ENCODE data around the gene EFNA5. TPM values are rescaled to one million over a fixed set of nuclear protein-coding genes. Genes with fewer than 3 reads are reported as not detected.
A peak's percentile ranks its signal among the peaks of the same experiment; 100 is the strongest.

EFNA5 gene
- total and polyA plus RNA-seq, 10 of the 15 experiments (the other 5 are each of a cell fraction or from before 2014, with no cell fraction given), result 0.19 to 12.6 (median 3.9) TPM

DNA sequence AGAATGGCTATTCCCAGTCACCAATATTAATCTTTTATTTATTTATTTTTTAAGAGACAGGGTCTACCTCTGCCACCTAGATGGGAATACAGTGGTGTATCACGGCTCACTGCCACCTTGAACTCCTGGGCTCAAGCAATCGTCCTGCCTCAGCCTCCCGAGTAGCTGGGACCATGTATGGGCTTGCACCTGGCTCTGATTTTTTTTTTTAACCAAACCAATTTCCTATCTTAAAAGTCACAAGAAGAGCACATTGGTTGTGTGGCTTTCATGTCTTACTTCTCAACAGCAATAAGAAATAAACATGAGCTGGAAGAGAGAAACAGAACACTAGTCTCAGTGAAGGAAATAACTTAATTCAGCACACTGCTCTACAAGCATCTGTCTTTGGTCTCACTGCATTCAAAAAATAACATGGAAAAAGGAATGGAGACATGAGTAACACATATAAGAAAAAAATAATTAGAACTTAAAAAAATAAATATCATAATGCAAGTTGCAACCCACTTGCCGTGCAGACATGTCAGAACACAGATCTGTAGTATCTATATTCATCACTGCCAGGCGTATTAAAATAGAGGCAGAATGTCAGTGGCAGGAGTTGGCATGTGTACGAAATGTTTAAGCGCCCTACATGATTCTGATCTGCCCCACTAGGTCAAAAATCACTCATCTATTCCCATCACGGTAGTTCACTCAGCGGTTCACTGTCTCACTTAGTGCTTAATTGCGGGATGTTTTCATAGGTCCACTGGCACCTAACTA lies 66.4 kb downstream of the EFNA5 start:
- Histone ChIP-seq H3K27me3 (replicated peaks in 1 of 2; ENCODE audit: control insufficient read depth in 2 of 2, insufficient read depth in 2 of 2, low read length in 1 of 2) (no peaks in the 10 kb centered on the region), H3K4me3 (no peak overlapping the region), H3K4me2 (ENCODE audit: control insufficient read depth, insufficient read depth) (peak overlapping the region; percentile 50), H3K9me3 (replicated peaks; ENCODE audit: control insufficient read depth, insufficient read depth, low read length) (no peaks in the 10 kb centered on the region; the same call in 2 of the 3 replicates), H3K27ac (ENCODE audit: control insufficient read depth, insufficient read depth) (no peak overlapping the region), H3K79me2 (ENCODE audit: control insufficient read depth, insufficient read depth, low read length) (peaks cover 42% of the 10 kb centered on the region), H3K4me1 (ENCODE audit: control insufficient read depth, insufficient read depth, low read length) (no peaks in the 10 kb centered on the region; the same call in 1 of the 2 replicates), H3K36me3 (ENCODE audit: control insufficient read depth in 2 of 2, insufficient read depth in 2 of 2, low read length in 1 of 2) (no peaks in the 10 kb centered on the region), H4K20me1 (ENCODE audit: control insufficient read depth, insufficient read depth) (no peaks in the 10 kb centered on the region), H2AFZ (ENCODE audit: control insufficient read depth, low read depth, low read length) (no peak overlapping the region), H3K9ac (ENCODE audit: control insufficient read depth, insufficient read depth, low read length) (no peak overlapping the region)
- ChIA-PET SMC1A (ENCODE audit: uncharacterized antibody, unreplicated experiment) (interaction anchor here (0.8 to 4.8 kb wide), 13 partner anchors 9 to 69 kb away, joined by 3 to 25 read pairs (median 4); no protein-coding TSS in a partner anchor), CTCF (interaction anchor here (0.7 to 2.5 kb wide), 7 partner anchors 8 to 65 kb away, joined by 3 to 11 read pairs (median 3); no protein-coding TSS in a partner anchor), RAD21 (ENCODE audit: unreplicated experiment) (interaction anchor here (0.9 to 2.2 kb wide), 10 partner anchors 11 to 63 kb away, joined by 3 to 7 read pairs (median 4); no protein-coding TSS in a partner anchor), POLR2A (interaction anchor here (0.6 to 1.1 kb wide), 3 partner anchors 9 to 764 kb away, joined by 3 to 4 read pairs (median 3); no protein-coding TSS in a partner anchor)
- no peak for TF ChIP-seq HDGF (IDR thresholded peaks at IDR 0.05)
- no peak for TF ChIP-seq SKIL (IDR thresholded peaks at IDR 0.05; ENCODE audit: low read depth, poor library complexity, severe bottlenecking)
- TF ChIP-seq SREBF1 (IDR thresholded peaks at IDR 0.05; ENCODE audit: low read length), result no peak
- no peak for TF ChIP-seq ZNF24 (IDR thresholded peaks at IDR 0.05)
- TF ChIP-seq, protein P1, sequence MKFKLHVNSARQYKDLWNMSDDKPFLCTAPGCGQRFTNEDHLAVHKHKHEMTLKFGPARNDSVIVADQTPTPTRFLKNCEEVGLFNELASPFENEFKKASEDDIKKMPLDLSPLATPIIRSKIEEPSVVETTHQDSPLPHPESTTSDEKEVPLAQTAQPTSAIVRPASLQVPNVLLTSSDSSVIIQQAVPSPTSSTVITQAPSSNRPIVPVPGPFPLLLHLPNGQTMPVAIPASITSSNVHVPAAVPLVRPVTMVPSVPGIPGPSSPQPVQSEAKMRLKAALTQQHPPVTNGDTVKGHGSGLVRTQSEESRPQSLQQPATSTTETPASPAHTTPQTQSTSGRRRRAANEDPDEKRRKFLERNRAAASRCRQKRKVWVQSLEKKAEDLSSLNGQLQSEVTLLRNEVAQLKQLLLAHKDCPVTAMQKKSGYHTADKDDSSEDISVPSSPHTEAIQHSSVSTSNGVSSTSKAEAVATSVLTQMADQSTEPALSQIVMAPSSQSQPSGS (IDR thresholded peaks at IDR 0.05; ENCODE audit: low read length), result no peak
- TF ChIP-seq MEF2B (IDR thresholded peaks at IDR 0.05; ENCODE audit: partially characterized antibody, poor library complexity, severe bottlenecking), result no peak
- no TSS peak for BruUV-seq (replicated peaks)
- WGBS (ENCODE audit: insufficient coverage, insufficient replicate concordance, low lambda C conversion rate, missing lambda C conversion rate), result 61% methylated on average over 10 of the region's 10 CpGs
- intact Hi-C loops (cut with micrococcal nuclease; ENCODE audit: unreplicated experiment) (no loop called here), in situ Hi-C loops (cut with MboI) (no loop called here)
- ATAC-seq (no peak), FAIRE-seq (no peak), DNase-seq (ENCODE audit: low read depth, low spot score) (no peak)
